Measurements from ENCODE around the gene PIK3R3.

The PIK3R3 gene

GRCh38 chr1:45995298-45995697 is 137.1 kb downstream of the PIK3R3 start:
- no peak overlapping the region for H3K4me3 ChIP-seq (replicated peaks; ENCODE audit: low read depth, low read length)
- DNase-seq (ENCODE audit: extremely low read depth, insufficient read length), result no peak
- no peaks in the 10 kb centered on the region for H3K27me3 ChIP-seq (replicated peaks; ENCODE audit: control insufficient read depth, insufficient read depth, low read length)
- no peaks in the 10 kb centered on the region for H3K36me3 ChIP-seq (ENCODE audit: control insufficient read depth, insufficient read depth, low read length)
- no peak for TF ChIP-seq CTCF (IDR thresholded peaks at IDR 0.05; ENCODE audit: insufficient read depth, low read length, poor library complexity, severe bottlenecking)

- Histone ChIP-seq H3K27me3 (replicated peaks; ENCODE audit: control insufficient read depth, insufficient read depth, low read length) (no peaks in the 10 kb centered on the region), H3K4me3 (replicated peaks; ENCODE audit: low read depth, low read length) (no peak overlapping the region), H3K36me3 (ENCODE audit: control insufficient read depth, insufficient read depth, low read length) (no peaks in the 10 kb centered on the region)
- no peak for DNase-seq (ENCODE audit: extremely low read depth, insufficient read length)
- TF ChIP-seq CTCF (IDR thresholded peaks at IDR 0.05; ENCODE audit: insufficient read depth, low read length, poor library complexity, severe bottlenecking), result no peak
Observed at GRCh38 chr1:45994423-45994822, 138.0 kb downstream of the PIK3R3 start.
